ENCODE results near the gene ZMYM5. TPM values are rescaled to one million over a fixed set of nuclear protein-coding genes. Genes with fewer than 3 reads are reported as not detected.

ZMYM5 gene
- total RNA-seq, 4 donors from 2014 or later, result 6.7 to 39.5 (median 25.4) TPM

- no peak overlapping the region for H3K4me3 ChIP-seq
- TF ChIP-seq CTCF (IDR thresholded peaks at IDR 0.05) (no peak), POLR2A (IDR thresholded peaks at IDR 0.05) (no peak)
- intact Hi-C loops (cut with DNase I; ENCODE audit: low total_unique reads), result no loop called here
- H3K4me1 ChIP-seq, result peaks cover 0 to 5% of the 10 kb centered on the region in 2 donors
- H3K27me3 ChIP-seq, result no peaks in the 10 kb centered on the region
- H3K36me3 ChIP-seq, result no peaks in the 10 kb centered on the region
- H3K9me3 ChIP-seq, result no peaks in the 10 kb centered on the region
- H3K27ac ChIP-seq, result no peak overlapping the region
- DNase-seq, result no peak
Observed at GRCh38 chr13:19838865-19839275, 24.6 kb downstream of the ZMYM5 start.

GRCh38 chr13:19836472-19836871 lies 27.0 kb downstream of the ZMYM5 start:
- intact Hi-C loops (cut with DNase I; ENCODE audit: low total_unique reads), result no loop called here
- no peaks in the 10 kb centered on the region for H3K4me1 ChIP-seq
- H3K9me3 ChIP-seq, result no peaks in the 10 kb centered on the region
- no peak overlapping the region for H3K27ac ChIP-seq
- DNase-seq, result no peak
- TF ChIP-seq POLR2A (IDR thresholded peaks at IDR 0.05), result no peak
- TF ChIP-seq CTCF (IDR thresholded peaks at IDR 0.05), result no peak
- H3K4me3 ChIP-seq, result no peak overlapping the region
- no peaks in the 10 kb centered on the region for H3K27me3 ChIP-seq
- no peaks in the 10 kb centered on the region for H3K36me3 ChIP-seq

- no peaks in the 10 kb centered on the region for H3K4me1 ChIP-seq
- no peaks in the 10 kb centered on the region for H3K9me3 ChIP-seq
- H3K27me3 ChIP-seq, result no peaks in the 10 kb centered on the region
- TF ChIP-seq POLR2A (IDR thresholded peaks at IDR 0.05), result no peak
- TF ChIP-seq CTCF (IDR thresholded peaks at IDR 0.05), result no peak
- no peak overlapping the region for H3K27ac ChIP-seq
- no peak for DNase-seq
- intact Hi-C loops (cut with DNase I; ENCODE audit: low total_unique reads), result no loop called here
- no peak overlapping the region for H3K4me3 ChIP-seq
- no peaks in the 10 kb centered on the region for H3K36me3 ChIP-seq
Observed at GRCh38 chr13:19834704-19835103, 28.7 kb downstream of the ZMYM5 start.

- H3K27ac ChIP-seq, result no peak overlapping the region
- no peaks in the 10 kb centered on the region for H3K36me3 ChIP-seq
- no peaks in the 10 kb centered on the region for H3K9me3 ChIP-seq
- intact Hi-C loops (cut with DNase I; ENCODE audit: low total_unique reads), result no loop called here
- no peaks in the 10 kb centered on the region for H3K27me3 ChIP-seq
- no peak for TF ChIP-seq CTCF (IDR thresholded peaks at IDR 0.05)
- TF ChIP-seq POLR2A (IDR thresholded peaks at IDR 0.05), result no peak
- H3K4me1 ChIP-seq, result no peaks in the 10 kb centered on the region
- DNase-seq, result no peak
- H3K4me3 ChIP-seq, result no peak overlapping the region
Observed at GRCh38 chr13:19822673-19823072, 40.8 kb downstream of the ZMYM5 start.

GRCh38 chr13:19818223-19818842 lies 45.1 kb downstream of the ZMYM5 start:
- Histone ChIP-seq H3K4me1 (no peaks in the 10 kb centered on the region), H3K27me3 (no peaks in the 10 kb centered on the region), H3K4me3 (no peak overlapping the region), H3K27ac (no peak overlapping the region), H3K9me3 (no peaks in the 10 kb centered on the region), H3K36me3 (no peaks in the 10 kb centered on the region)
- intact Hi-C loops (cut with DNase I; ENCODE audit: low total_unique reads), result no loop called here
- TF ChIP-seq CTCF (IDR thresholded peaks at IDR 0.05), result peak in 3 of 4 experiments; percentile 5 to 10 (median 10)
- no peak for TF ChIP-seq POLR2A (IDR thresholded peaks at IDR 0.05)
- peak in 1 of 2 donors; percentile 14 for DNase-seq

Measured in uterus (tissue), 4 donors.